GM12878 (cell line): ENCODE results near the gene TUBD1.

Experiments used
- BCL11A ChIP-seq: IDR thresholded peaks from 2 replicates; pipeline ENCODE4 v1.6.1; 2011; ENCODE audit warnings: low read depth, low read length
- BRCA1 ChIP-seq: IDR thresholded peaks from 2 replicates; pipeline ENCODE4 v1.6.1; 2011; ENCODE audit warnings: low read depth, low read length, improper control_type of control experiment
- IRF3 ChIP-seq: fragments of 450-650 bp; IDR thresholded peaks from 2 replicates; pipeline ENCODE4 v1.6.1; 2014; ENCODE audit warnings: mild to moderate bottlenecking
- JUND ChIP-seq: IDR thresholded peaks from 2 replicates; pipeline ENCODE4 v1.6.1; 2012; ENCODE audit warnings: low read depth, mild to moderate bottlenecking, low read length, improper control_type of control experiment, moderate library complexity
- POLR2A ChIP-seq: IDR thresholded peaks from 2 replicates; pipeline ENCODE4 v1.6.1; 2011; ENCODE audit warnings: low read depth, mild to moderate bottlenecking, low read length
- SIX5 ChIP-seq: IDR thresholded peaks from 2 replicates; pipeline ENCODE4 v1.6.1; 2011; ENCODE audit warnings: mild to moderate bottlenecking, low read depth, low read length, moderate library complexity; ENCODE audit not compliant: severe bottlenecking
- ZSCAN29 ChIP-seq: fragments of 450-650 bp; IDR thresholded peaks from 2 replicates; pipeline ENCODE4 v1.6.1; 2017; ENCODE audit warnings: mild to moderate bottlenecking, moderate library complexity

- TF ChIP-seq POLR2A (no peak), ZSCAN29 (no peak), JUND (no peak), IRF3 (no peak), SIX5 (no peak), BRCA1 (no peak), BCL11A (no peak)
Measured at GRCh38 chr17:59825533-59826322, 67.0 kb downstream of the TUBD1 start.
